GM20000 (cell line): ENCODE data around the gene SLAMF6.

Experiments used
- DNase-seq: peaks from one replicate; pipeline ENCODE4 v3.0.0; 2012; ENCODE audit warnings: low spot score
- TF ChIP-seq, protein P1 (sequence below): IDR thresholded peaks from 2 replicates; pipeline ENCODE4 v1.5.1; 2012; ENCODE audit warnings: mild to moderate bottlenecking, control low read depth; ENCODE audit errors: extremely low read depth, missing control alignments

The SLAMF6 gene

DNA sequence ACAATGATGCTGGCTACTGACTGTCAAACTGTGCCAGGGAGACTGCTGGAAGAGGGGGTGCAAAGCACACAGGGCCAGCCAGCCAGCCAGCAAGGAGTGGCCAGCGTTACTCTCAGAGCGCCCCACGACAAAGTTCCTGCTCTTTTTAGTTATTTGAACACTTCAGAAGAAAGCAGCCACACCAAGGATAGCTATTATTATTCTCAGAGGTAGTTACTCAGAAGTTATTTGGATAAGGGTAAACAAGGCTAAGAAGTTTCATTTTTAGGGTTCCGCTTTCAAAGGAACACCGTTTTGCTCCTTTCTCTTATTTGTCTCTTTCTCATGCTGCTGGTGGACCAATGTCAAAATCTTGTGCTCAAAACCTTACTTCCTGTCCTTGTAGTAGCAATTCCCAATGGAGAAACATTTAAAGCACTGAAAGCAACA is 62.8 kb downstream of the SLAMF6 start:
- TF ChIP-seq, protein P1, sequence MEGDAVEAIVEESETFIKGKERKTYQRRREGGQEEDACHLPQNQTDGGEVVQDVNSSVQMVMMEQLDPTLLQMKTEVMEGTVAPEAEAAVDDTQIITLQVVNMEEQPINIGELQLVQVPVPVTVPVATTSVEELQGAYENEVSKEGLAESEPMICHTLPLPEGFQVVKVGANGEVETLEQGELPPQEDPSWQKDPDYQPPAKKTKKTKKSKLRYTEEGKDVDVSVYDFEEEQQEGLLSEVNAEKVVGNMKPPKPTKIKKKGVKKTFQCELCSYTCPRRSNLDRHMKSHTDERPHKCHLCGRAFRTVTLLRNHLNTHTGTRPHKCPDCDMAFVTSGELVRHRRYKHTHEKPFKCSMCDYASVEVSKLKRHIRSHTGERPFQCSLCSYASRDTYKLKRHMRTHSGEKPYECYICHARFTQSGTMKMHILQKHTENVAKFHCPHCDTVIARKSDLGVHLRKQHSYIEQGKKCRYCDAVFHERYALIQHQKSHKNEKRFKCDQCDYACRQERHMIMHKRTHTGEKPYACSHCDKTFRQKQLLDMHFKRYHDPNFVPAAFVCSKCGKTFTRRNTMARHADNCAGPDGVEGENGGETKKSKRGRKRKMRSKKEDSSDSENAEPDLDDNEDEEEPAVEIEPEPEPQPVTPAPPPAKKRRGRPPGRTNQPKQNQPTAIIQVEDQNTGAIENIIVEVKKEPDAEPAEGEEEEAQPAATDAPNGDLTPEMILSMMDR: no peak
- no peak for DNase-seq

- TF ChIP-seq, protein P1: no peak
- DNase-seq: no peak
These were observed 63.4 kb downstream of the SLAMF6 start for GRCh38 chr1:160459687-160460086.

DNA sequence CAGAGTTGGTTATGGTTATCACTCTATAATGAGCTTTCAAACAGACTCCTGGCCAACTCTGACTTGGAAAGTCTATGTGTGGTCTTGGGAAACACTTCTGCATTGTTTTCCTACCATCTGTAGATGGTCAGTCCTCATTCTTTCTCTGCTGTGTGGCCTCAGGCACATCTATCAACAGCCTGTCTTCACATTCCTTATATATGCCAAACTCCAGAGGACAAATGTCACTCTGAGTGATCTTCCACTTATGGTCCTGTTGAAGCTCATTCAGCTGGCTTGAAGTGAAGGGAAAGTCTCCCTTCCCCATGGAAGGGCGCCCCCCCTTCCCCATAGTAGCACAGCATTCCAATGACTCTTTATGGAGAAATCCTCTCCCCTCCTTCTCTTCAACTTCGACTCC is 64.0 kb downstream of the SLAMF6 start:
- no peak for DNase-seq
- TF ChIP-seq, protein P1: no peak

GRCh38 chr1:160455153-160455517 is 67.9 kb downstream of the SLAMF6 start:
- TF ChIP-seq, protein P1: no peak
- no peak for DNase-seq

DNA sequence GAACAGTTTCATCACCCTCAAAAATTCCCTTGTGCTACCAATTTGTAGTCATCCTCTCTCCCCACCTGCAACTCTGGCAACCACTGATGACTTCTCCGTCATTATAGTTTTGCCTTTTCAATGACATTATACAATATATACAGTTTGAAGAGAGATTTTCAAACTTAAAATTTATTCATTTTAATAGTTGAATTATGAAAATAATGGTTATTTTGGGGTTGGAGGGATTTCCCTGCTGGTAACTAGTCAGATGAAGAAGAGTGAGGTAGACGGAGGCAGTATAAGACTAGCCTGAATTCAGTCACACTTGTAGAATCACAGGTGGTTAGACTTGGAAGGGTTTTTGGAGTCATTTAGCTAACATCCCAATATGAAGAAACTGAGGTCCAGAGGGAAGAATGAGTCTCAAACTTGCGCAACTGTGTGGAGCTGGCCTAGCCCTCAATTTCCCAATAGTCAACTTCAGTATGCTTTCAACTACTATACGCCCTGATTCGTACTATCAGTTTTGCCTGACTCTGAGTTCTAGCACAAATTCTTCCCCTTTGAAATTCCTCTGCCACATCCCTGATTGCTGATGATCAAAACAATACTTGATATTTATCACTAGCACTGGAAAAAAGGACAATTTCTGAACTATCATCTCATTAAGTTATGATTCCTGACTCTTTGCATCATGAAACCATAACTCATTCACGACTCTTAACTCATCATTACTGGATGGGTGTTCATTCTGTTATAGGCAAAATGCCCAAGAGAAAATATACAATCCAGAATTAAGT is 68.5 kb downstream of the SLAMF6 start:
- TF ChIP-seq, protein P1: no peak
- DNase-seq: no peak

DNA sequence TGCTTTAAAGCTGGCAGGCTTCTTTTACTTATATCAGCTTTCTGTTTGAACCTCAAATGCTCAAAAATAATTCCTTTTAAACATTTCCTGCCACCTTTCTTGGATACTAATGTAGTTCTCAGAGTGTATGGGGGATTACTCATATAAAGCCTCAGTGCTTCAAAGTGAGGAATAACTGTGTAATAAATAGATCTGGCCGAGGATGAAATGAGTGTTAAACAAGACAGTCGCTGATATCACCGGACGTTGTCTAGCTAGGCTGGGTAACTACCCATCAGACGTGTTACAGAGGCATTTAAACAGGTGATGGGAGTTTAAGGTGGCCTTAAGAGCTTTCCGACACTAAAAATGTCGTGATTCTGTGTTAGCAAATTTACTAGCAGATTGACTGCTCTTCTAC is 69.6 kb downstream of the SLAMF6 start:
- peak; percentile 35 for DNase-seq
- TF ChIP-seq, protein P1: no peak

DNA sequence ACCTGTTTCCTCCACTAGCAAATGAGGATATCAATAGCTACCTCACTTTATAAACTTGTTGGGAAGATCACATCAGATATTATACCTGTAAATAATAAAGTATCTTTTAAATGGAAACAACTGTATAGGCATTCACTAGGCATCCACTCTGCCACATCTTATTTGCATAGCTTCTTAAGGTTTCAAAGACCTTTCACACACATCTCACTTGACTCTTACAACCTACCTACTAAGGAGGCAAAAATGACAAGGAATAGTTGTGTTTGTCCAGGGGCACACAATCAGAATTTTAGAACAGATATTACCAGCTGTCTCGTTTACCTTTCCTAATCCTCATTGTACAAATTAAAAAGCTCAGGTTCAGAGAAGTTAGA is 71.2 kb downstream of the SLAMF6 start:
- TF ChIP-seq, protein P1: no peak

More for the DNA sequence above, 71.2 kb downstream of the SLAMF6 start:
- DNase-seq: no peak
